ENCODE measurements around the gene CCL7. TPM values are rescaled to one million over a fixed set of nuclear protein-coding genes. Genes with fewer than 3 reads are reported as not detected.

Gene CCL7
- total RNA-seq, 1 experiment from 2014 or later, result not detected

DNA sequence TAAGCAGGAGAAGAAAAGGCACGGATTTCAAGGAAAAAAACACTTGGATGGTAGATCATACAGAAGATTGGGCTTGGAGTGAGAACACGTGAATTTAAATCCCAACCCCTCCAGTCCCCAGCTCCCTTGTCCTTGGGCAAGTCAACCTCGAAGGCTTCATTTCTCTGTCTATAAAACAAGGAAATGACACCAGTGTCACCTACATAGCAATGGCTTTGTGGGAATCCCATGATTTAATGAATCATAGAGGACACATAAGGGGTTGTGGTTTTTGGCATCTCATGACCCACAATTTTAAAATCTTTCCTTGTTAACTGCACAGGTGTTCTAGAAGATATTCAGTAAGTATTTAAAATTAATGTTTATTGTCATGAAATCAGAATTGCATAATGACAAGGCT, 23.1 kb upstream of the CCL7 start:
- DNase-seq (ENCODE audit: low read depth), result no peak

DNA sequence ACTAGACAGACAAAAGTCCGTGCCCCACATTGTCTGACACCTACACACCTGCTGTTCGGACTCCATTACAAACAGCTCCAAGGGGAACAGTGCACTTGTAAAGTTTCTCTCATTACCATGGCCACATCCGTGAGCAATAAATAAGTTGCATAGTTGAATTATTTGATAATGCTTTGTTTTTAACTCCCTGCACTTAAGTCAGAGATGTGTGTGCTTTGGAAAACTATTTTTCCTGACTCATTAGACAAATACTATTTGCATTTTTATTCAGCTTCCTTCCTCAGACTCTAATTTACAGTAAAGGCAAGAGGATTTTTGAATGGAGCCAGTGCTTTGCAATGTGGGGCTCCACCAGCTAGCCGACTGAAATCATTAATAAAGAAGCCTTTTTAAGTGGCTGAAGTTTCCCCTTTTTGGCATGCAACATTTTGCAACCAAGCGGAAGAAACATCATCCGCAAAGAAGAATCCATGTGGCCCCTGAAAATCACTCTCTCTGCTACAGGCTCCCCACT, 21.5 kb upstream of the CCL7 start:
- no peak for DNase-seq (ENCODE audit: low read depth)

DNA sequence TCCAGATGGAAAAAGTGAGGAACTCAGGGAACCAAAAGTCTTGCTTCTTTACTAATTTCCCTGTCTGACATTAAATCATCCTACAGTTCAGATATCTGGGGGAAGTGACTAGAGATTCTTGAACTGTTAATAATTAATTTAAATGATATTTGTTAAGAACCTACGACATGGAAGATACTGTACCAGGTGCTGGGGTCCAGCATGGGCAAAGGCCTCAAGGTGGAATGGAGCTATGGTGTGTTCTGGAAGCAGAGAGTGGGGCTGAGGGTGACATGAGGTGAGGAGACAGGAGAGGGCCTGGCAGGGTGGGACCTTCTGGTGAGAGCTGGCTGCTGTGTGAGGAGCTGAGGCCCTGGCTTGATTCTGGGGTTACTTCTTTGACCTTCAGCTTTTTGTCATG, 21.0 kb upstream of the CCL7 start:
- no peak for DNase-seq (ENCODE audit: low read depth)

DNA sequence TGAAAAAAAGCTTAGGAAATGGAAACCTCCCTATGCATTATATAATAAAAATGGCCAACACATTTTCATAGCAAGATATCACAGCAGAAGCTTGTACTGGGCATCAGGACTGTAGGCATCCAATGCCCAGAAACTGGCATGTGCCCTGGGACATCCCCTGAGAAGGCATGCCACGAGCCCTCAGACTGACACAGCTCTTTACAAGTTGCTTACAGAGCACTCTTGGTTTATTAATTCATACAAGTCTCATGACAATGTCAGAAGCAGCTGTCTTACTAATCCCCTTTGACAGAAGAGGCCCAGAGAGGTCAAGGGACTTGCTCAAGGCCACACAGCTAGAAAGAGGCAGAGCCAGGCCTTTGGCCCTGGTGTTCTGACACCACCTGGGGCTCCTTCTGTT, 20.5 kb upstream of the CCL7 start:
- DNase-seq (ENCODE audit: low read depth), result no peak

DNA sequence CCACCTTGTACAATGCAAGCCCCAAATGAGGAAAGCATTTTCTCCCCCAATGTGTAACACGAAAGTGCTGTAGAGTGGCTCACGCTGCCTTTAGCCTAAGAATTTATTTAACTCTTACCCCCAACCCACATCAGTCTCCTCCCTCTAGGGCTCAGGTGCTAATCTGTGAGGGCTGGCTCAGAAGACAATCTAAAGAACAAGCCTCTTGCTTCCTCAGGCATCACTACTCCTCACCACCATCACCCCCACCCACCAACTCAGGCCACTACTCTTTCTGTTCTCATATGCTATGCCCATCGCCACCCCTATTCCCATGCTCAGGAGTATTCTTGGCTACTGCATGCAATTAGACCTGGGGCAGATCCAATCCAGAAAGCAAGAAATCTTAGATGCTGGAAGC, 18.8 kb upstream of the CCL7 start:
- DNase-seq (ENCODE audit: low read depth), result no peak

DNA sequence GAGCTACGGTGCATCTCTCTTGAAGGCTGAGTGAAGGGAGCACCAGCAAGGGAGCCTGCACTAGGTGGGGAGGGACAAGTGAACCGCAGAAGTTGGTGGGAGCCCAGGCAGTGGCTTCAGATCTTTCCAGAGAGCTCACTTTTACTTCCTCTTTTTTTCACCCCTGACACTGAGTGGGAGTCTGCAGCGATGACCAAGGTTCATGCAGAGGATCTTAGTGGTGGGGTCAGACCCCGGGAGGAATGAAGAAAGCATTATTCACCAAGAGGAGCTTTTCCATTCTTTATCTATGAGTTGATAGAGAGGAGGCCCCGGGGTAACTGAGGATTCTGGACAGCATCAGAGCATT, 18.0 kb upstream of the CCL7 start:
- no peak for DNase-seq (ENCODE audit: low read depth)

DNA sequence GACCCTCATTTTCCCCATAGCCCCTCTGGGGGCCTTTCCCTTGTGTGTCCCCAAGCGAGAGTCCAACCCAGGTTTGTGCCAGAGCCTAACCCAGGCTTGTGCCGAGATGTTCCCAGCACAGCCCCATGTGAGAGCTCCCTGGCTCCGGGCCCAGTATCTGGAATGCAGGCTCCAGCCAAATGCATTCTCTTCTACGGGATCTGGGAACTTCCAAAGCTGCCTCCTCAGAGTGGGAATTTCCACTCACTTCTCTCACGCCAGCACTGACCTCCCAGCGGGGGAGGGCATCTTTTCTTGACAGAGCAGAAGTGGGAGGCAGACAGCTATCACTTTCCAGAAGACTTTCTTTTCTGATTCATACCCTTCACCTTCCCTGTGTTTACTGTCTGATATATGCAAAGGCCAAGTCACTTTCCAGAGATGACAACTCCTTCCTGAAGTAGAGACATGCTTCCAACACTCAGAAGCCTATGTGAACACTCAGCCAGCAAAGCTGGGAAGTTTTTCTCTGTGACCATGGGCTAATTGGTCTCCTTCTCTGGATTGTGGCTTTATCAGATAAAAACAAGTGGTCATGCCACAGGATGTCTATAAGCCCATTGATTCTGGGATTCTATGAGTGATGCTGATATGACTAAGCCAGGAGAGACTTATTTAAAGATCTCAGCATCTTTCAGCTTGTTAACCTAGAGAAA, 17.4 kb upstream of the CCL7 start:
- DNase-seq (ENCODE audit: low read depth), result peak; percentile 9

DNA sequence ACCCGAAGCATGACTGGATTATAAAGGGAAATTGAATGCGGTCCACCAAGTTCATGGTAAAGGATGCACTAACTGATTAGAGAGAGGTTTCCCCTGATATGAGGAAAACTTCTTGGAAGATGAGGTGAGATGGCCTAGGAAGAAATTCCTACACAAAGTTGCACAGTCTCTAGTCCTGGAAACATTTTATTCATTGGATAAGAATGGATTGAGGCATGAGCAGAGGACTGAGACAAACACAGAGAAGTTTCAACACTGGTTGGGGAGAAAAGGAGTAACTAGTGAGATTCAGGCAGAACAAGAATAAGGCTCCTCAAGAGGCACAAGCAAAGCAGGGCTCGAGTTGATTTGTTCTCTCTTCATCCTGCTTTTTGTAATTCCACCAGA, 16.9 kb upstream of the CCL7 start:
- DNase-seq (ENCODE audit: low read depth), result no peak

DNA sequence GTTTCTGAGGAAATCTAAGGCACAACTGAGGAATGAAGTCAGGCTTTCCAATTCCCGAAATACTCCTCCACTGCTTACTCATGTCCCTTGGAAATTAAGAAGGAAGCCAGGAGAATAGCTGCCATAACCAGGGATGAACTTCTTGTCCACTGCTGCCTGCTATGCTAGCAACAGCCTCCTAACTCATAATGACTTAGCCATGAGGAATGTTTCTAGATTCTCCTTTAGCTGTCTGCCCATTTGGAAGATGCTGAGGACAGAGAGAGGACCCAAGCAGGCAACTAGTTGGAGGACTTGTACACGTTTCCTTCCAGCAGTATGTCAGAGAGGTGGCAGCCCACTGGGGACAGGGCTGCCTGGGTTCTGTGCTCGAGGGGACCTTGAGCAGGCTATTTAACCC, 15.9 kb upstream of the CCL7 start:
- DNase-seq (ENCODE audit: low read depth), result no peak

DNA sequence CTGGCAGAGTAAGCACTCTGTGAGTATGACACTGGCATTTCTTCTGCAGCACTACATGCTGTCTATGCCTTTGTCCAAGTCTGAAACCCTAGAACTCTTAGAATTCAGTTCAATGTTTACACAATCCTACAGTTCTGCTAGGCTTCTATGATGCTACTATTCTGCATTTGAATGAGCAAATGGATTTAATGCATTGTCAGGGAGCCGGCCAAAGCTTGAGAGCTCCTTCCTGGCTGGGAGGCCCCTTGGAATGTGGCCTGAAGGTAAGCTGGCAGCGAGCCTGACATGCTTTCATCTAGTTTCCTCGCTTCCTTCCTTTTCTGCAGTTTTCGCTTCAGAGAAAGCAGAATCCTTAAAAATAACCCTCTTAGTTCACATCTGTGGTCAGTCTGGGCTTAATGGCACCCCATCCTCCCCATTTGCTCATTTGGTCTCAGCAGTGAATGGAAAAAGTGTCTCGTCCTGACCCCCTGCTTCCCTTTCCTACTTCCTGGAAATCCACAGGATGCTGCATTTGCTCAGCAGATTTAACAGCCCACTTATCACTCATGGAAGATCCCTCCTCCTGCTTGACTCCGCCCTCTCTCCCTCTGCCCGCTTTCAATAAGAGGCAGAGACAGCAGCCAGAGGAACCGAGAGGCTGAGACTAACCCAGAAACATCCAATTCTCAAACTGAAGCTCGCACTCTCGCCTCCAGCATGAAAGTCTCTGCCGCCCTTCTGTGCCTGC, 15.2 kb upstream of the CCL7 start, which contains the start of gene CCL2:
Gene CCL2, plus strand, starts transcription at position 635 of the 730 bp plus-strand sequence. Its CDS starts 65 bp downstream, at position 700.
- DNase-seq (ENCODE audit: low read depth), result no peak

DNA sequence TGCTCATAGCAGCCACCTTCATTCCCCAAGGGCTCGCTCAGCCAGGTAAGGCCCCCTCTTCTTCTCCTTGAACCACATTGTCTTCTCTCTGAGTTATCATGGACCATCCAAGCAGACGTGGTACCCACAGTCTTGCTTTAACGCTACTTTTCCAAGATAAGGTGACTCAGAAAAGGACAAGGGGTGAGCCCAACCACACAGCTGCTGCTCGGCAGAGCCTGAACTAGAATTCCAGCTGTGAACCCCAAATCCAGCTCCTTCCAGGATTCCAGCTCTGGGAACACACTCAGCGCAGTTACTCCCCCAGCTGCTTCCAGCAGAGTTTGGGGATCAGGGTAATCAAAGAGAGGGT, 14.7 kb upstream of the CCL7 start:
- DNase-seq (ENCODE audit: low read depth), result no peak

DNA sequence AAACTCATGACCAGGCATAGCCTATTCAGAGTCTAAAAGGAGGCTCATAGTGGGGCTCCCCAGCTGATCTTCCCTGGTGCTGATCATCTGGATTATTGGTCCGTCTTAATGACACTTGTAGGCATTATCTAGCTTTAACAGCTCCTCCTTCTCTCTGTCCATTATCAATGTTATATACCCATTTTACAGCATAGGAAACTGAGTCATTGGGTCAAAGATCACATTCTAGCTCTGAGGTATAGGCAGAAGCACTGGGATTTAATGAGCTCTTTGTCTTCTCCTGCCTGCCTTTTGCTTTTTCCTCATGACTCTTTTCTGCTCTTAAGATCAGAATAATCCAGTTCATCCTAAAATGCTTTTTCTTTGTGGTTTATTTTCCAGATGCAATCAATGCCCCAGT, 14.2 kb upstream of the CCL7 start:
- no peak for DNase-seq (ENCODE audit: low read depth)

DNA sequence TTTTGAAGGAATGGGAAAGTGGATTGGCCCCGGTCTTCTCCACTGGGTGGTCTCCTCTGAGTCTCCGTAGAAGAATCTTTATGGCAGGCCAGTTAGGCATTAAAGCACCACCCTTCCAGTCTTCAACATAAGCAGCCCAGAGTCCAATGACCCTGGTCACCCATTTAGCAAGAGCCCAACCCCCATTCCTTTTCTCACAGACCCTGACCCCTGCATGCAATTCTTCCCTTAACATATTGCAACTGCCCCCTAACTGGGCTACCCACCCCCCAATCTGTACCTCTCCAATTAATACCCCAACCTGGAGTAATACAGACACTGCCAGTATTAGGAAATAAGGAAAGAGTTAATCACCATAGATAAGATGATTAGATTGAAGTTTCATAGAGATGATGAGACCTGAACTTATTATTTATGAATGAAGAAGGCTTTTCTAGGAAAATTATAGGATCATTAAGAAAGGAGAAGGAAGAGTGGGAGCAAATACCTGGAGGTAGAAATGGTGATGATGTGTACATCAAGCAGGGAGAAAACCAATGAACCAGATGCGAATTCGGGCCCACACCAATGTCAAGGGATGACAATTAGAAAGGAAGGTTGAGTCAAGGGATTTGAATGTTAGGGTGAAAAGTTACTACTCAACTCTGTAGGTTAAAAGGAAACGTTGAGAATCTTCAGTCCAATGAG, 12.6 kb upstream of the CCL7 start:
- no peak for DNase-seq (ENCODE audit: low read depth)

DNA sequence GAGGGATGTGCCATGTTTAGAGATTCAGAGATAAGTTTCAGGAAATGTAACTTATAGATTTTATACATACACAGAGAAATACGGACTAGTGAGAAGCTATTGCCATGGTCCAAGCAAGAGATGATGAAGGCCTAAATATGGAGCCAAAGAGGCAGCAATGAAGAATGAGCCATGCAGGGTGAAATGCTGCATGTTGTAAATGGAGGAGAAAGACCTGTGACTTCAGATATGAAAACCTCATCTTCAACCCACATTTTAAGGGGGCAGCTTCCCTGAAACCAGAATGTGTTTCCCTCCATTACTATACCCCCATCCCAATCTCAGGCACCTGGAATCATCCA, 12.1 kb upstream of the CCL7 start:
- no peak for DNase-seq (ENCODE audit: low read depth)

DNA sequence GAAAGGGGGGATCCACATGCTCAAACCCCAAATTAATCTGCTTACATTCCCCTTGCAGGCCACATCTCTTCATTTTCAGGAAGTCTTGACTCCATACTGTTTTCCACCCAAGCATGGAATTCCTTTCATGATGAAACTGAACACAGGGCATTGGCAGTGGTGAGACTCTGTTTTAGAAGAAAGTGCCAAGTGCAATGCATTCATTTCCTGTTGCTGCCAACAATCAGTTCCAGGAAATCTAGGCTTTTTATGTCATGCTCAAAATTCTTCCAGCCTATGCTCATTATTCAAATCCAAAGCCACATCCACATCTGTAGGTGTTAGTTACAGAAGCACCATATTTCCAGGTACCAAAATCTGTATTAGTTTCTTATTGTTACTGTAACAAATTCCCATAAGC, 10.9 kb upstream of the CCL7 start:
- DNase-seq (ENCODE audit: low read depth), result no peak

DNA sequence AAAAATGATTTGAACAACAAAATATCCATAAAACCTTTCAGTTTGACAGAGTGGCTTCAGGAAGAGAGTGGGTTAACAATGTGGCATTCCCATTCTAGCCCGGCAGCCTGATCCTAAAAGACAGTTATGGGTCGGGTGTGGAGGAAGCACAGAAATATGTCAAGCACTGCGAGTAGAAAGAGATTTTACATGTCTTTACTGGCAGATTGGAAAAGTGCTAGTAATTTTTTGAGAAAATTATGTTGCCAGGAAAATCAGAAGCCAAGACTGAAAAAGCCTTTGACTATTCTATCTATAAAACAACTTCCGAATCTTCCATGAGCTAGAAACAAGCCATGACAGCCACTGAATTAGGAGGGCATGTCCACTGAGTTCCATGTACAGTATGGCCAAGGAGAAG, 9.2 kb upstream of the CCL7 start:
- DNase-seq (ENCODE audit: low read depth), result no peak

DNA sequence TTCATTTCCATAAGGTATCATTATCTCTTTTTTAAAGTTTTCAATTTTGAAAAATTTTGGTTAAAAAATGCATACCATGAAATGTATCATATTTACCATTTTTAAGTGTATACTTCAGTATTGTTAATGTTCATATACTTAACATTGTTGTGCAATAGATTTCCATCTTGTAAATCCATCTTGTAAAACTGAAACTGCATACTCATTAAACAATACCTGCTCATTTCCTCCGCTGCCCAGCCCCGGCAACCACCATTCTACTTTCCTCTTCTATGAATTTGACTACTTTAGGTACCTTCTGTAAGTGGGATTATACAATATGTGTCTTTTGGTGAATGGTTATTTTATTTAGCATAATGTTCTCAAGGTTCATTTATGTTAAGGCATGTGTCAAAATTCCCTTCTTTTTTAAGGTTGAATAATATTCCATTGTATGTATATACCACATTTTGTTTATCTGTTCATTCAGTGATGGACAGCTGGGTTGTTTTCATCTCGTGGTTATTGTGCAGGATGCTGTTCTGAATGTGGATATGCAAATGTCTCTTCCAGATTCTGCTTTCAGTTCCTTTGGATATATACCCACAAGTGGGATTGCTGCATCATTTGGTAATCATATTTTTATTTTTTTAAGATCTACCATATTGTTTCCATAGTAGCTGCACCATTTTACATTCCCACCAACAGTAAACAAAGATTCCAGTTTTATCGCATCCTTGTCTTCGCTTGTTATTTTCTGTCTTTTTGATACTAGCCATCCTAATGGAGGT, 8.3 kb upstream of the CCL7 start:
- no peak for DNase-seq (ENCODE audit: low read depth)

DNA sequence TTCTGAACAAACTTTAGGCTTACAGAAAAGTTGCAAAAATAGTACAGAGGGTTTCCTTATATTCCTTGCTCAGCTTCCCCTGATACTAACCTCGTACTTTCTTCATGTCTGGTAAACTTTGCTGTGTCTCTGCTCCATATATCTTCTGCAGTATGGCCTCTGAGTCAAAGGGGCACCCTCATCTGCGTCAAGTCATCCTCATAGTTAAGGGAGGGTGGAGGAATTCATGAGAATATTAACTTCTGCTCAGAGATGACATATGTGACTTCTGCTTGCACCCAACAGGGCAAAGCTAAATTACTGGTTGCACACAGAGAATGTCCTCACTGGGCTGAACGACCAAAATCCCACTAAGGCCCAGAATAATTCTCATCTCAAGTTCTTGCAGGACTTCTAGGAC, 4.3 kb upstream of the CCL7 start:
- DNase-seq (ENCODE audit: low read depth), result no peak

DNA sequence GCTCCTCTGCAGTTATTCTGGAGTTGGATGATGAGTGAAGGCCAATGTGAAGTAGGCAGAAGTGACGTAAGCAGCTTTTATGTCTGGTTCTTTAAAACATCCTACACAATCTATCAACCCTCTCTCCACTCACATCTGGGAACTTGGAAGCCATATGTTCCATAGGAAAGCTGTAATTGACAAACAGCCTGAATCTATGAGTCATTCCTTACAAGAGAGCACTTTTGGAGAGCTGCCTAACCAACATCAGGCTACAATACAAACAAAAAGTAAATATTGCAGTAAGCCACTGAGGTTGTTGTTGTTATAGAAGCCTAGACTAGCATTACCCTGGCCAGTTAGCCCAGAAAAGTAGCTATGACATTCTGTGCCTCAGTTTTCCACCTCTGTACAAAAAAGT, 5.9 kb downstream of the CCL7 start:
- DNase-seq (ENCODE audit: low read depth), result no peak

DNA sequence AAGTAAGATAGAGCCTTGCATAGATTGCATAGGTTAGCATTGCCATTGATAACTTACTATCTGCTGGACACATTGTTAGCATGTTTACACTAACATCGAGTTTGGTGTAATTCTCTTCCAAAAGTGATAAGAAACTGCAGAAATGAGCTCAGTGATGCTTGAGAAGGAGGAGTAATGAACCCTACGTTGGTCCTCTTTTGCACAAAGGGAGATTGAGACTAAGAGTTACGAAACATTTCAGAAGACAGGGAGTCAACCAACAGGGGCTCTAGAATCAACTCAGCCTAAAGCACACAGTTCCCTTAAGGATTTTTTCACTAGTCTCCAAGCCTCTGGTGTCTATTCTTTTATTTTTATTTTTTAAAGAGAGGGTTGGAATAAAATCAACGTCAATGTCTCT, 6.8 kb downstream of the CCL7 start:
- DNase-seq (ENCODE audit: low read depth), result no peak

DNA sequence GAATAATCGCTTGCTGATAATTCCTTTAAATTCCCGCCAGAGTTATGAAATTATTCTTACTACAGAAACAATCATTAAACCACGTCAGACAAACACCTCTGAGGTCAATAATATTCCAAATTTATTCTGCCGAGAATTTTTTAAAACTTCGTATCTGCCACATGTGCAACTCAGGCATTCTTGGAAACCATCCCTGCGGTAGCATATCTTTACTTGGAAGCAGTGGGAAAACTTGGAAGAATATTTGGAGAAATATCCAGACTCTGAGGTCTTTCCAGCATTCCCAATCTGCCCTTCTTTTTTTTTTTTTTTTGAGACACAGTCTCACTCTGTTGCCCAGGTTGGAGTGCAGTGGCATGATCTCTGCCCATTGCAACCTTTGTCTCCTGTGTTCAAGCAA, 13.6 kb downstream of the CCL7 start:
- no peak for DNase-seq (ENCODE audit: low read depth)

DNA sequence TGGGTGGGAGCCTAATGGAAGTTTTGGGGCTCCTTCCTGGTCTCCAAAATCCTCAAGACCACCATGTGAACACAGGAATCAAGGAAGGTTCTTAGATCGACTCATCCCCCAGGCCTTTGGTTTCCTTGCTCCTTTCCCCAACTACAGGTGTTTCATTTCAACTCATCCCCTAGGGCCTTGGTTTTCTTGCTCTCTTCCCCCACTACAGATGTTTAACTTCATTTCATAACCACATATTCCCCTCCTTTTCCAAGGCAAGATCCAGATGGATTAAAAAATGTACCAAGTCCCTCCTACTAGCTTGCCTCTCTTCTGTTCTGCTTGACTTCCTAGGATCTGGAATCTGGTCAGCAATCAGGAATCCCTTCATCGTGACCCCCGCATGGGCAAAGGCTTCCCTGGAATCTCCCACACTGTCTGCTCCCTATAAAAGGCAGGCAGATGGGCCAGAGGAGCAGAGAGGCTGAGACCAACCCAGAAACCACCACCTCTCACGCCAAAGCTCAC, 15.3 kb downstream of the CCL7 start, which contains the start of gene CCL11:
Gene CCL11, plus strand, starts transcription at position 457 of the 507 bp plus-strand sequence. CDS start 67 bp downstream, outside the sequence.
- DNase-seq (ENCODE audit: low read depth), result no peak

Data from LHCN-M2 (cell line).